ENCODE data around the gene KIF2A.

KIF2A gene

DNA sequence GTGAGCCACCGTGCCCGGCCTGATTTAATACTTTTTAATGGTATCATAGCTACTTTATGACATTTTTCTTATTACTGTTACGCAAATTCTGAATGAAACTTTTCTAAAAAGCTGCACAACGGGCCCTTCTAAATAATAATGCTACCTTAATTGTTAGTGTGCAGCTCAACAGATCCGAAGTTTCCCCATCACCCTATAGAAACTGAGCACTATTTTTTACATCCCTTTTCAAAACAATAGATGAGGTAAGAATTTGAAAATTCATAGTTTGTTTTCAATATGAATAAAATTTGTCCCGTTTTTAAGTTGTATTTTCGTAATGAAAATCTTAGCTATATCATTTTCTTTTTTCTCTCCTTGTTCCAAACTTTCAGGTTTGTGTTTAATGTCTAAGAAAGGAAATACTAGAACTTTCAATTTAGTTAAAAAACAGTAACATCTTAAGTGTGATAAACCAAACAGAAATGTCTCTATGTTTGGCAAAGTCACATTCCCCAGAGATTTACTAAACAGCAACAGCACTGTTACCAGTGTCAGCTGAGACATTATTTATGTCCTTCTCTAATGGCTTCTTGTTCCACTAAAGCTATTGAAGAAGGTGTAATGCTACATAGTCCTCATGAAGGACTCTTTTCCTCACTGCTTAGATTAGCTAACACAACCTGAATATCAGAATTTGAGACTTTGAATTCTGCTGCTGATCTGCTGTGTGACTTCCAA lies 22.9 kb downstream of the KIF2A start:
- no peak for DNase-seq (ENCODE audit: low spot score)

- no peak for DNase-seq (ENCODE audit: low spot score)
These were observed 24.3 kb downstream of the KIF2A start for GRCh38 chr5:62330302-62330701.

GRCh38 chr5:62331921-62332320 lies 25.9 kb downstream of the KIF2A start:
- DNase-seq (ENCODE audit: low spot score): no peak

GRCh38 chr5:62333250-62333794 lies 27.3 kb downstream of the KIF2A start:
- DNase-seq (ENCODE audit: low spot score): no peak

GRCh38 chr5:62334082-62334481 lies 28.1 kb downstream of the KIF2A start:
- no peak for DNase-seq (ENCODE audit: low spot score)

GRCh38 chr5:62340392-62340791 lies 34.4 kb downstream of the KIF2A start:
- DNase-seq (ENCODE audit: low spot score): peak; percentile 25

- DNase-seq (ENCODE audit: low spot score): no peak
These were observed 35.0 kb downstream of the KIF2A start for GRCh38 chr5:62340979-62341378.

GRCh38 chr5:62341783-62342475 lies 35.9 kb downstream of the KIF2A start:
- no peak for DNase-seq (ENCODE audit: low spot score)

- DNase-seq (ENCODE audit: low spot score): no peak
These were observed 36.5 kb downstream of the KIF2A start for GRCh38 chr5:62342476-62342837.

GRCh38 chr5:62343428-62343827 lies 37.4 kb downstream of the KIF2A start:
- no peak for DNase-seq (ENCODE audit: low spot score)

DNA sequence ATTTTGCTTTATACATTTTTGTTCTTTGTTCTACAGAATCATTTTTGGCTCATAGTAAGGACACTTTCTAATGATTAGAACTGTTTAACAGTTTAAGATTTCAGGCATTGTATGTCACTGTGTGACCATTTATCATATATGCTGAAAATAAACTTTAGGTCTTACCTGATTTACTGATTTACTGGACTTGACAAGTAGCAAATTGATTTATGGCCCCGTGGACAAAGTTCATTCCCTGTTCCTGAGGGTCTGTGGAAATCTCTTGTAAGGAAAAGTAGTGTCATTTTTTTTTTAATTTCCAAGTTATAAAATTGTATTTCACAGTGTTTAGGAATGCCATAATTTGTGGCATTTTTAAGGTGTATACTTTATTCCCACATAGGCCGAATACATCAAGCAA lies 40.7 kb downstream of the KIF2A start:
- DNase-seq (ENCODE audit: low spot score): no peak

DNA sequence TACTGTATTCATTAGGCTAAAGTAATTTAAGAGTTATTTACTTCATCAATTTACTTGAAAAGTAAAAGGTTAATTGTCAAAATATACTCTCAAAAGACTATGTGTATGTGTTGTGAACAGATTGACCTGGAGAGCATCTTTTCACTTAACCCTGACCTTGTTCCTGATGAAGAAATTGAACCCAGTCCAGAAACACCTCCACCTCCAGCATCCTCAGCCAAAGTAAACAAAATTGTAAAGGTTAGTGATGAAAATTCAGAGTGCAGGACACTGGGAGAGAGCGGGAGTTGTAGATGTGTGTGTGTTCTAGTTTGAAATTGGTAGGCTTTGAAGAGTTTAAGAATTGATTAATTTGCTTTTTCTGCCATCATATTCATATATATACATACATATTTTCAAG lies 41.9 kb downstream of the KIF2A start:
- no peak for DNase-seq (ENCODE audit: low spot score)

DNA sequence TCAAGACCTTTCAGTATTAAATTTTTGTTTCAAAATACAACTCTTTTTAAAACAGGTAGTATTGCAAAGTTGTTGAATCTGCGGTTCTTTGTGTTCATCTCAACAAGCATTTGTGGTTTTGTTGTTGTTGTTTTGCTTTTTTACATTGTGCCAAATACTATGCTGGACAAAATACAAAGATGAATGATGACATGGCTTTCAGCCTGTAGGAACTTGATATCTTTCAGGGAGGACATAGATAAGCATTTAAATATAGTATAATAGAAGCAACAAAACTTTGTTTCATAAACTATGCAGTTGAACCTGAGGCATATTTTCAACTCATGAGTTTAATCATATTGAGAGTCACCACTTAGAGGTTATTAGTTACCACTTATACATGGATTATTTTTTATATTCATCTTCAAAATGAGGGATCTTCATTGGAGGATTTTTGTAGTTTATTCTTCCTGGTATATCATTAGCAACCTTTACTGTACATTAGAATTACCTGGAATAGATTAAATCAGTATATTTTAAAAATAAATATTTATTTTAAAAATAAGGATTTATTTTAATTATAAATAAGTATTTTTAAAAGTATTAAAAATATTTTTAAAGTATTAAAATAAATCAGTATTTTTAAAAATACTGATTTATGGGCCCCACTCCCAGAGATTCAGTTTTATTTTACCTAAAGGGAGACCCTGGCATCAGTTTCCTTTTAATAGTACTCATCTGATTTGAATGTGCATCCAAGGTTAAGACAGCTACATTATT lies 42.9 kb downstream of the KIF2A start:
- DNase-seq (ENCODE audit: low spot score): no peak

DNA sequence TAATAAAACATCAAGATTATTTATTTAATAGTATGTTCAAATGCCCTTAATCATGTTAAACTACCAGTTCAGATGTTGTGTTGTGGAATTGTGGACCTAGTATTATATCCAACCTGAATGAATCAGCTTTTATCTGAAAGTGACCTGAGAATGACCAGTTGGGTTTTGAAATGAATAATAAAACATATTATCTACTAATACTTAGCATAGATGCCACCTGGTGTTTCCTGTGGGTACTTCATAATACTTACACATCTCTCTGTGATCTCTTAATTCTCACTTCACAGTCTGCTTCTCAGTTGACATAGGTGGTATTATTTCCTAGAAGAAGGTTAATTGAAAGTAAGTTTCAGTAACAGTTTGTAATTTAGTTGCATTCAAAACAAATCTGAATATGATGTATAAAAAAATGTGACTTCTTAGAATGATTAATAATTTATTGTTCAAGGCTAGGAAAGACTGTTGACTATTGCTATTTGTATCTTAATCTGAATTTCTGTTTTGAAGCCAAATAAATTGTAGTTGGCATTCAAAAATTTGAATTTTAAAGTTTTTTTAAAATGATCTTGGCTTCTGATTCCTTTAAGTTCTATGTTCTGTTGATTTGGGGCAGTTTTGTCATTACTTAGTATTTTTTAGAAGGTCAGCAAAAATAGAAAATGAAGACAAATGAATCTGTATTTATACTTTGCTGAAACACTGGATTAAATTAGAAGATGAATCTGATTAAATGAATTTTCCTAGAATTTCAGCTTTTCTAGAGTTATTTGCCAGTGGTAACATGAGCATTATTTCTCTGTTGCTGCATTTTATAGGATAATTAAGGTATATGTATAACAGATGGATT lies 48.2 kb downstream of the KIF2A start:
- DNase-seq (ENCODE audit: low spot score): peak; percentile 67

DNA sequence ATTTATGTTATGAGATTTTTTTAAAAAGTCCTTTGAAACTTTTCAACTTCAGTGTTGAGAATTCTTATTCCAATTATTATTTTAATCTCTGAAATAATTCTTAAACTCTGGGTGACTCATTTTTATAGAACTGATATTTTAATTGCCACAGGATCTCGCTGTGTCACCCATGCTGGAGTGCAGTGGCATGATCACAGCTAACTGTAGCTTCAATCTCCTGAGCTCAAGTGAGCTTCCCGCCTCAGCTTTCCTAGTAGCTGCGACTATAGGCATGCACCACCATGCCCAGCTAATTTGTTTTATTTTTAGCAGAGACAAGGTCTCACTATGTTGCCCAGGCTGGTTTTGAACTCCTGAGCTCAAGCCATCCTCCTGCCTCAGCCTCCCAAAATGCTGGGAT lies 56.7 kb downstream of the KIF2A start:
- no peak for DNase-seq (ENCODE audit: low spot score)

DNA sequence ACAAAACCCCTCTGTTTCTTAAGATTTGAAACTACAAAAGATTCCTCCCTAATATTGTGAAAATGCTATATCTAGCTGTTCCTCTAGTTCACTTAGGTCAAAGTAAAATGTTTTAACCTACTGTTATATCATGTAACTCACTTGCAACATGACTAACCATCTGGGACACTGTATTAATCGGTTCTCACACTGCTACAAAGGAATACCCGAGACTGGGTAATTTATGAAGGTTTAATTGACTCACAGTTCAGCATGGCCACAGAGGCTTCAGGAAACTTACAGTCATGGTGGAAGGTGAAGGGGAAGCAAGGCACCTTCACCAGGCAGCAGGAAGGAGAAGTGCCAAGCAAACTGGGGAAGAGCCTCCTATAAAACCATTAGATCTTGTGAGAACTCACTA lies 63.0 kb downstream of the KIF2A start:
- DNase-seq (ENCODE audit: low spot score): no peak

DNA sequence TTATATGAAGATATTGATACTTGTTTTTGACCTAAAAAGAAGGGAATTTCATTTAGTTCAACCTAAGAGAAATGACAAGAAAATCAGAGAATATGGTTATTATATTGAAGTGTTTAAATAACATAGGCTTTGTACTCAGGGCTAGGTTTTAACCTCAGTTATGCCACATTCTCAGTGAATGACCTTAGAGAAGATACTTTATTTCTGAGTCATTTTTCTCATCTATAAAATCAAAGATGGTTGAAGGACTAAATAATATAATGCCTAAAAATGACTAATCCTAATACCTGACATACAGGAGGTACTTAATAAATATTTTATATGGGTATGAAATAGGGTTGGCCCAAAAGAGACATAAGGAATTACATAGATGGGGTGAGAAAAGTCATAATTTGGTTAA lies 65.4 kb downstream of the KIF2A start:
- no peak for DNase-seq (ENCODE audit: low spot score)

GRCh38 chr5:62372600-62372999 lies 66.6 kb downstream of the KIF2A start:
- DNase-seq (ENCODE audit: low spot score): no peak

DNA sequence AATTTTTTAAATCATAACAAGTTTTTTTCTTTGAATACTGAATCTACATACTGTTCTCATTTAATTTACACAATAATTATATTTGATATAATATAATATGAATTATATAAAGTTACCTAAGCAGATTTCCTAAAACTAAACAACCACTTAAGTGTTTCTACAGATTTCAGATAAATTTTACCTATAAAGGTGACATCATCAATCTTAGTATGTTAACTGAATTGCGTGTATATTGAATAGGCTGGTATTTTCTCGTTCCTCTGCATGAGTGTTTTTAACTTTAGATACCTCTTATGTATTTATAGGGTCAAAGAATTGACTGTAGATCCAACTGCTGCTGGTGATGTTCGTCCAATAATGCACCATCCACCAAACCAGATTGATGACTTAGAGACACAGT lies 67.4 kb downstream of the KIF2A start:
- DNase-seq (ENCODE audit: low spot score): no peak

GRCh38 chr5:62374090-62374489 lies 68.1 kb downstream of the KIF2A start:
- no peak for DNase-seq (ENCODE audit: low spot score)

DNA sequence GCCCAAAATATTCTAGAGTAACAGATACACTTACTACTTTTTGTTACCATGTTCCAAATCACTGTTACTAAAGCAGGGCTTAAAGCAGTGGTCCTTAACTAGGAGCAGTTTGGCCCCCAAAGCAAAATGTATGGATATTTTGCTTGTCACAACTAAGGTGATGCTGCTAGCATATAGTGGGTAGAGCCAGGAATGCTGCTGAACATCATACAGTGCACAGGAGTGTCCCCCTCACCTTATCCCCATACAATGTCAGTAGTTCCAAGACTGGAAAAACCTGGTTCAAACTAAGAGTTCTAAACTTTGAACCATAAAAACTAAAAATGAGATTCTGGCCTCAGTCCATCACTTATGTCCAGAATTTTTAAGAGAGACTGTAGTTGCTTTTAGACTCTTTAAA lies 69.6 kb downstream of the KIF2A start:
- no peak for DNase-seq (ENCODE audit: low spot score)

DNA sequence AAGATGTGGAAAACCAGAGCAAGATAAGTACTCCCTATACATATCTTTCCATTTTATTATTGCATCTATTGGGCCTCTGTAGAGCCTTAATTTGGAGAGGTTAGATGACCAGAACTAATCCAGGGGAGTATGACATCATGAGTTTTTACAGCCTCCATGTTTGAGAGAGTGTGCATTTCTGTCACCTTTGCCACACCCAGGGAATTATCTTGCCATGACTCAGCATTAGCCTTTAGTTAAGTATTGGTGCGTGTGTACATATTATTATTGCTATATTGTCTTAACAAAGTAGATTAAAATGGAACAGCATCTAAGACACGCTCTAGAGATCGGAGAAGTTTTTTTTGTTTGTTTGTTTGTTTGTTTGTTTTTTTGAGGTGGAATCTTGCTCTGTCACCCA lies 70.1 kb downstream of the KIF2A start:
- DNase-seq (ENCODE audit: low spot score): peak; percentile 40
